ENCODE measurements around the gene FBXO48.
"Not testable (repeated sequence)": the region's sequence is repeated elsewhere in the genome, so short reads cannot be mapped to it uniquely, and the experiment has no call there.

FBXO48 gene

DNA sequence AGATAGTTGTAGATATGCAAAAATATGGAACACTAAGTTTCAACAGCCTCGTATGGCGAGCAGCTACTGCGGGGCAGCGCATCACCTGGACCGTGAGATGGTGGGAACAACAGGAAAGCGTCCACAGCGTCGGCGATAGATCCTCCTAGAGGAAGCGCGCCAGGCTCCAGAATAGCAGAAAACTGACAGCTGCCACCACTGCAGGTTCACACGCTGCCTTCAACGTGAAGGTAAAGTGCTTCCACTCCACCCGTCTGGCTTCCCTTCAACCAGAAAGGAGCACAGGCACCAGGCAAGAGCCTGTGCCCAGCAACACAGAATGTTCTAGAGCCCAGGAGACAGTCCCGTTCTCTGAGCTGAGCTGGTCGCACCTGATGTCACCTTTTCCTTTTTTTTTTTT is 20.0 kb downstream of the FBXO48 start:
- POLR2A ChIA-PET, result no interaction called here
- CTCF ChIA-PET, result no interaction called here
- no peak for DNase-seq (ENCODE audit: extremely low spot score)
- TF ChIP-seq HDGF (IDR thresholded peaks at IDR 0.05; ENCODE audit: borderline replicate concordance) (no peak), SP1 (IDR thresholded peaks at IDR 0.05) (no peak), BHLHE40 (IDR thresholded peaks at IDR 0.05; ENCODE audit: borderline replicate concordance) (no peak), ARNT (IDR thresholded peaks at IDR 0.05) (no peak)

DNA sequence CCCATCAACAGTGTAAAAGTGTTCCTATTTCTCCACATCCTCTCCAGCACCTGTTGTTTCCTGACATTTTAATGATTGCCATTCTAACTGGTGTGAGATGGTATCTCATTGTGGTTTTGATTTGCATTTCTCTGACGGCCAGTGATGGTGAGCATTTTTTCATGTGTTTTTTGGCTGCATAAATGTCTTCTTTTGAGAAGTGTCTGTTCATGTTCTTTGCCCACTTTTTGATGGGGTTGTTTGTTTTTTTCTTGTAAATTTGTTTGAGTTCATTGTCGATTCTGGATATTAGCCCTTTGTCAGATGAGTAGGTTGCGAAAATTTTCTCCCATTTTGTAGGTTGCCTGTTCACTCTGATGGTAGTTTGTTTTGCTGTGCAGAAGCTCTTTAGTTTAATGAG is 20.7 kb downstream of the FBXO48 start:
- DNase-seq (ENCODE audit: extremely low spot score); POLR2A ChIA-PET; CTCF ChIA-PET: not testable (repeated sequence)

DNA sequence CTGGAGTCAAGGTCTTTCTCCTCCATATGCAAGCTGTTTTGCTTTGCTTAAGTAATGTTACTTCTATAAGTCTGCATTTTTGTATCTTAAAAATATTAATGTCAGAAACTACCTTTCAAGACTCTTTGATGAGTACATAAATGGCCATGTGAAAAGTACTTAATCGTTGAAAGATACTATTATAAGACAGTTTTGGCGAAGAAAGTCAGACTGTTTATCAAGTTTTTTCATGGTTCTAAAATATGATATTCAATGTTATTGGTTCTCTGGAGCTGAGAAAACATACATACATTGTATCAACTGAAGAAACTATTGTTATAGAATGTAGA is 25.1 kb downstream of the FBXO48 start:
- ChIA-PET CTCF (interaction anchor here (0.7 to 1.2 kb wide), 4 partner anchors 12 to 122 kb away, joined by 3 to 5 read pairs (median 4); partner anchors contain the start of gene CNRIP1), POLR2A (interaction anchor here (0.6 kb wide), 1 partner anchor 122 kb away, joined by 3 read pairs; the partner anchor contains the start of gene CNRIP1)
- no peak for DNase-seq (ENCODE audit: extremely low spot score)
- TF ChIP-seq SUZ12 (IDR thresholded peaks at IDR 0.05) (no peak), TARDBP (IDR thresholded peaks at IDR 0.05) (no peak), CTBP1 (IDR thresholded peaks at IDR 0.05; ENCODE audit: borderline replicate concordance) (no peak), ZNF384 (IDR thresholded peaks at IDR 0.05) (no peak), NFRKB (IDR thresholded peaks at IDR 0.05) (no peak), HDGF (IDR thresholded peaks at IDR 0.05; ENCODE audit: borderline replicate concordance) (no peak), FOXA1 (IDR thresholded peaks at IDR 0.05) (no peak), L3MBTL2 (conservative IDR thresholded peaks at IDR 0.05) (no peak)
- TF ChIP-seq, protein P1, sequence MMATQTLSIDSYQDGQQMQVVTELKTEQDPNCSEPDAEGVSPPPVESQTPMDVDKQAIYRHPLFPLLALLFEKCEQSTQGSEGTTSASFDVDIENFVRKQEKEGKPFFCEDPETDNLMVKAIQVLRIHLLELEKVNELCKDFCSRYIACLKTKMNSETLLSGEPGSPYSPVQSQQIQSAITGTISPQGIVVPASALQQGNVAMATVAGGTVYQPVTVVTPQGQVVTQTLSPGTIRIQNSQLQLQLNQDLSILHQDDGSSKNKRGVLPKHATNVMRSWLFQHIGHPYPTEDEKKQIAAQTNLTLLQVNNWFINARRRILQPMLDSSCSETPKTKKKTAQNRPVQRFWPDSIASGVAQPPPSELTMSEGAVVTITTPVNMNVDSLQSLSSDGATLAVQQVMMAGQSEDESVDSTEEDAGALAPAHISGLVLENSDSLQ (IDR thresholded peaks at IDR 0.05), result no peak

DNA sequence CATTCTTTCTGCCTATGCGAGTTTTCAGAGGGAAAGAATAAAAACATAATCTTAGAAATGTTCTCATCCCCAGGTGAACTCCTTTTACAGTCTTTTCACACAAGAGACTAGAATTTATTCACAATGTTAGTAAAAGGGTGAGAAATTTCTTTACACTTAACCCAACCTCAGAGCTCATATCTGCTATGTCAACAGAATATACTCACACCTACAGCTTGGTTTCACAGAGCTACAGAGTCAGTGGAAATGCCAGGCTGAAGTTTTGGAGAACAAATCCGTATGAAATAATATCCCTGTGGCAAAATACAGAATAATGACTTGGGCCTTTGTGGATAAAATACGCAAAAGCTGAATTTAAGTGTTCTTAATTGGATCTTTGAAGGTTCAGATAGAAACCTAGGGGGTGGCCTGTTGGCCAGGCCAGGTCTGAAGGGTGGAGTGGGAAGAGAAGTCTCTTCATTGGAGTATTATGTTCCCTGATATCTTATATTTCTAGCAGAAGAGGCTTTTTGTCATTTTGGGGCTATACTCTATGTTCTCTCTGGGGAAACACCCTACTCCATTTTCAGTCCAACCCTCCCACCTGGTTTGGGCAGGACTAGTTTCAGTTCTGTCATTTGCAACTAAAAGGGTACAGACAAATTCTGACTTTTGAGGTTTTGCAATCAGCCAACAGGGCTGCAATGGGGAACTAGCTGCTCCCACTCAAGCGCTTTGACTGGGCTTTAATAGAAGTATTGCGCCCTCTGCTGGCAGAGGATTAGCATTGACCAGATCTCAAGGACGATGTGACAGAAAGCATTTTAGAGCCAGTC is 25.7 kb downstream of the FBXO48 start:
- POLR2A ChIA-PET, result interaction anchor here (0.6 kb wide), 1 partner anchor 122 kb away, joined by 3 read pairs; the partner anchor contains the start of gene CNRIP1

DNA sequence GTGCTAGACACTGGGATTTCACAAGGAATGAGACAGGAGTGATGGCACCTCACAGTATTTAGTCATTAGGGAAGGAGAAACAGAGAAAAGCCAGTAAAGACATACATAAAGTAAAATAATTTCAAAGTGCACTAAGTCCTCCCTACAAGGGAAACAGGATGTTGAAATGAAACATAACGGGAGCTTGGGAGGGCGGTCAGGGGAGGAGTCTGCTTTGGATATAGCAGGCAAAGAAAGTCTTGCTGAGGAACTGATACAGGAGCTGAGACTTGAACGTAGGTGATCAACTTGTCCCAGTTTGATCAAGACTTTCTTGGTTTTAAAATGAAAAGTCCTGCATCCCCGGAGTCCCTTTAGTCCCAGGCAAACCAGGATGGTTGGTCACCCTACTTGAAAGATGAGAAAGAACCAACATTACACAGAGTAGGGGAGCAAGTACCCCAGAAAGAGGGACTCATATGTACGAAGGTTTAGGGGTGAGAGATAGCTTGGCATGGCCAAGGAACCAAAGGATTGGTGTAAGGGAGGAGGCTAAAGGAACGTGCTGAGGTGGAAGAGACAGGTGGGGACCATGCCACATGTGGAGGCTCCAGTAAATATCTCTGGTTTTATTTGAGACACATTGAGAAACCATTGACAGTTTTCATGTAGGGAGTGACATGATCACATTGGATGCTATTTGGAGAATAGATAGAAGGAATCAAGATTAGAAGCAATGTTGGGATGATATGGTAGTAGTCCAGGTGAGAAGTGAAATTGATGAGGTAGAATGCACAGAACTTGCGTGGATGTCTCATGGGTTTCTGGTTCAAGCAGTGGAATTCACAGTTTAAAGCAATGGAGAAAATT is 28.4 kb downstream of the FBXO48 start:
- ChIA-PET CTCF (interaction anchor here (0.6 kb wide), 1 partner anchor 280 kb away, joined by 3 read pairs; no protein-coding TSS in a partner anchor), POLR2A (no interaction called here)
- TF ChIP-seq FOXK2 (IDR thresholded peaks at IDR 0.05) (no peak), HDGF (IDR thresholded peaks at IDR 0.05; ENCODE audit: borderline replicate concordance) (no peak), SP1 (IDR thresholded peaks at IDR 0.05) (no peak), FOXA1 (IDR thresholded peaks at IDR 0.05) (no peak), CTBP1 (IDR thresholded peaks at IDR 0.05; ENCODE audit: borderline replicate concordance) (no peak), ZNF384 (IDR thresholded peaks at IDR 0.05) (no peak), SUZ12 (IDR thresholded peaks at IDR 0.05) (no peak), NFRKB (IDR thresholded peaks at IDR 0.05) (no peak), LEF1 (IDR thresholded peaks at IDR 0.05; ENCODE audit: borderline replicate concordance) (no peak), ARNT (IDR thresholded peaks at IDR 0.05) (no peak), FOXM1 (IDR thresholded peaks at IDR 0.05; ENCODE audit: borderline replicate concordance) (no peak), ELF4 (IDR thresholded peaks at IDR 0.05) (no peak), TARDBP (IDR thresholded peaks at IDR 0.05) (no peak), BHLHE40 (IDR thresholded peaks at IDR 0.05; ENCODE audit: borderline replicate concordance) (no peak), L3MBTL2 (conservative IDR thresholded peaks at IDR 0.05) (no peak)
- TF ChIP-seq, protein P1 (IDR thresholded peaks at IDR 0.05), result no peak
- no peak for DNase-seq (ENCODE audit: extremely low spot score)

More for the DNA sequence above, 25.7 kb downstream of the FBXO48 start:
- DNase-seq (ENCODE audit: extremely low spot score), result peak; percentile 61
- CTCF ChIA-PET, result interaction anchor here (0.7 to 1.5 kb wide), 8 partner anchors 13 to 319 kb away, joined by 3 to 5 read pairs (median 4); partner anchors contain the start of gene CNRIP1
- no peak for TF ChIP-seq LEF1 (IDR thresholded peaks at IDR 0.05; ENCODE audit: borderline replicate concordance)
- no peak for TF ChIP-seq NFRKB (IDR thresholded peaks at IDR 0.05)
- TF ChIP-seq CTBP1 (IDR thresholded peaks at IDR 0.05; ENCODE audit: borderline replicate concordance), result no peak
- no peak for TF ChIP-seq L3MBTL2 (conservative IDR thresholded peaks at IDR 0.05)
- TF ChIP-seq ARNT (IDR thresholded peaks at IDR 0.05), result no peak

DNA sequence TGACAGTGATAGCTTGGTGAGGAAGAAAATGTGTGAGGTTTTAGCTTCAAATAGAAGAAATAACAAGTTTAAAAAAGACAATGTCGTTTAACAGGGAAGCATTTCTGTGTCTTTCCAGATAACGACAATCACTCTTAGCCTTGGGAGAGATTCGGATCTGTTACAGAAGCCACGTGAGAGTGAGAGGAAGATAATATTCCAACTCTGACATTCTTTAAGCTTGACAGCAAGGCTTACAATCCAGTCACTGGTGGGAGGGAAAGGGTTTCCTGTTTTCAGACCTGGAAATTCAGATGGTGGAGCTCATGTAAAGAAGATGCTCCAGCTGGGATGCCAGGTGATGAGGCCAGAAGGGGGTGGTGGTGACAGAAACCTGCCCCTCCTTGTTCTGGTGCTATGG is 30.8 kb downstream of the FBXO48 start:
- CTCF ChIA-PET, result no interaction called here
- POLR2A ChIA-PET, result no interaction called here
- no peak for TF ChIP-seq LEF1 (IDR thresholded peaks at IDR 0.05; ENCODE audit: borderline replicate concordance)
- no peak for TF ChIP-seq L3MBTL2 (conservative IDR thresholded peaks at IDR 0.05)
- TF ChIP-seq SP1 (IDR thresholded peaks at IDR 0.05), result no peak
- no peak for DNase-seq (ENCODE audit: extremely low spot score)

DNA sequence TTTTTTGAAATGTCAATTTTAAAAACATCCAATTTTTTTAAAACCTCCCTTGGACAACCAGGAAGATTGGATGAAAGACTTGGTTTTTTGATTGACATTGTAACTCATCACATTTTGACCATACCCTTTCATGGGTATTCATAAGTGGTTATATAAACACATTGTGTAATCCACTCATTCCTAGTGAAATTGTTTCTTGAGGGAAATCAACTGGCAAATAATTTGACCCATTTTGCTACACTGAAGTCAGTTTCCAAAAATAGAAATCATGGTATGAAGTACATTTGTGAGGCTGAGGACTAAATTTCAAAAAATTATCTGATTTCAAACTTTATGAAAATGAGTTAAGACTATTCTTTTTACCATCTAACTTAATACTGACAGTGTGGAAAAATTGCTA is 31.5 kb downstream of the FBXO48 start:
- ChIA-PET CTCF (no interaction called here), POLR2A (no interaction called here)
- no peak for DNase-seq (ENCODE audit: extremely low spot score)
- TF ChIP-seq TARDBP (IDR thresholded peaks at IDR 0.05) (no peak), FOXK2 (IDR thresholded peaks at IDR 0.05) (no peak), SP1 (IDR thresholded peaks at IDR 0.05) (no peak)
- TF ChIP-seq, protein P1 (IDR thresholded peaks at IDR 0.05), result no peak

Measured in HEK293T (cell line).